DLD1 (cell line): ENCODE results near the gene CHCHD2.
"Not testable (repeated sequence)": the region's sequence is repeated elsewhere in the genome, so short reads cannot be mapped to it uniquely, and the experiment has no call there.

Experiments
- in situ Hi-C: cut with HindIII; loops from 2 replicates; pipeline ENCODE4 v1.10.0; 2017; ENCODE audit warnings: low sequenced_read_pairs

The CHCHD2 gene, protein sequence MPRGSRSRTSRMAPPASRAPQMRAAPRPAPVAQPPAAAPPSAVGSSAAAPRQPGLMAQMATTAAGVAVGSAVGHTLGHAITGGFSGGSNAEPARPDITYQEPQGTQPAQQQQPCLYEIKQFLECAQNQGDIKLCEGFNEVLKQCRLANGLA

GRCh38 chr7:56106108-56107073, at the start of gene CHCHD2:
CHCHD2 (minus strand) TSS chr7:56106476; CDS start chr7:56106413, 63 bp downstream.
- in situ Hi-C loops, result no loop called here

DNA sequence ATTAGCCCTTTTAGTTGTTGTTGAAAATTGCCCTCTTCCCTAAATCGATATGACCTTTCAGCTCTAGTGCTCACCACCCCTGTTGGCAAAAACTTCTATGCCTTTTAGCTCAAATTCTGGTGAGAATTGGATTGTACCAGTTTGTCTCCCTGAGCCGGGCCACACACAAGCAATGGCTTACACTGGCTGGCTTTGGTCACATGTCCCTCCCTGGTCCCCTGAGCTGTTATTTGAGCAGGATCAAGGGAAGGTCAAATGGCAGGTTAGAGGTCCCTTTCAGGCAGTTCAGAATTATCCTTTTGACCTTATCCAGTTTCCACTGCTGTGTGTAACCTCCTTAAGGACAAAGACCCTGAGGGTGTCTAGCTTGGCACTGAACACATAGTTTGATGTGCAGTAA, 24.8 kb upstream of the CHCHD2 start:
- in situ Hi-C loops, result not testable (repeated sequence)

- in situ Hi-C loops, result no loop called here
Measured at GRCh38 chr7:56127241-56127975, 21.1 kb upstream of the CHCHD2 start.

- in situ Hi-C loops, result no loop called here
Measured at GRCh38 chr7:56125831-56126230, 19.6 kb upstream of the CHCHD2 start.

GRCh38 chr7:56124981-56125380, 18.7 kb upstream of the CHCHD2 start:
- in situ Hi-C loops, result no loop called here

DNA sequence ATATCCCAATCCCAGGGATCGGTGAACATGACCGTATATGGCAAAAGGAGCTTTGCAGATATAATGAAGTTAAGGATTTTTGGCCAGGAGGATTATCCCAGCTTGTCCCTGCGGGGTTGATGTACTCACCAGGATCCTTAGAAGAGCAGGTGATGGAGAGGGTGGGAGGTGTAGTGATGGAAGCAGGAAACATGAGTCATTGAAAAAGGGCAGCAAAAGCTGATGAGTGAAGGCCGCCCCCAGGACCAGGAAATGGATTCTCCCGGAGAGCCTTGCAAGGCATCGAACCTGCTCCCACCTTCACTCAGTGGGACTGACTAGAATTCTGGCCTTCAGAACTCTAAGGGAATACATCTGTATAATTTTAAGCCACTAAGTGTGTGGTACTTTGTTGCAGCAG, 15.2 kb upstream of the CHCHD2 start:
- in situ Hi-C loops, result no loop called here

- in situ Hi-C loops, result no loop called here
Measured at GRCh38 chr7:56115852-56116538, 9.7 kb upstream of the CHCHD2 start, which contains the start of gene NUPR2. NUPR2 (minus strand) TSS chr7:56116417; CDS start chr7:56116314, 103 bp downstream.

DNA sequence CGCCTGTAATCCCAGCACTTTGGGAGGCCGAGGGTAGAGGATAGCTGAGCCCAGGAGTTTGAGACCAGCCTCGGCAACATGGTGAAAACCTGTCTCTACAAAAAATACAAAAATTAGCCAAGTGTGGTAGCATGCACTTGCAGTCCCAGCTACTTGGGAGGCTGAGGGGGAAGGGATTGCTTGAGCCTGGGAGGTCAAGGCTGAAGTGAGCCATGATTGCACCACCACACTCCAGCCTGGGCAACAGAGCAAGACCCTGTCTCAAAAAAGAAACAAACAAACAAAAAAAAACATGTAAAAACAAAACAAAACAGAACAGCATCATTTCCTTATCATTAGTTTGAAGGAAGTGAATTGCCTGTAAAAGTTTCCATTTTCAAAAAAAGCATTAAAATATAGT, 6.0 kb upstream of the CHCHD2 start:
- in situ Hi-C loops, result not testable (repeated sequence)

DNA sequence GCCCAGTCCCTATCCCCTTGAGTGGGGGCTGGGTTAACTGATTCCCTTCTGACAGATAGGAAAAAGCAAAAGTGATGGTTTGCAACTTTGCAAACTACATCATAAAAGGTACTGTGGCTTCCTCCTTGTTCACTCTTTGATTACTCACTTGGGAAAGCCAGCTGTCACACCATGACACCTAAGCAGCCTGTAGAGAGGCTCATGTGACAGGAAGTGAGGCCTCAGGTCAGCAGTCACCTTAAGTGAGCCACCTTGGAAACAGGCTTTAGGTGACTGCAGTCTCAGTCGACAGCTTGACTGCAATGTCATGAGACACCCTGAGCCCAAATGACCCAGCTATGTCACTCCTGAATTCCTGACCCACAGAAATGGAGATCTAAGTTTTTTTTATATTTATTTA, 4.3 kb upstream of the CHCHD2 start:
- in situ Hi-C loops, result no loop called here

DNA sequence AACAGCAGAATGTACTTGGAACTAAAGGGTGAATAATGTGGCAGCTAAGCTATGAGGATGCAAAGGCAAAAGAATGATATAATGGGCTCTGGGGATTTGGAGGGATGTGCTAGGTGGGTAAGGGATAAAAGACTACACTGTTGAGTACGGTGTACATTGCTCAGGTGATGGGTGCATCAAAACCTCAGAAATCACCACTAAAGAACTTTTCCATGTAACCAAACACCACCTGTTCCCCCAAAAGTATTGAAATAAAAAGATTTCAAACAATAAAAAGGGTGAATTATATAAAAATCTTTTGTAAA, 1.6 kb upstream of the CHCHD2 start:
- in situ Hi-C loops, result no loop called here

- in situ Hi-C loops, result no loop called here
Measured at GRCh38 chr7:56105508-56105907, 768 bp downstream of the CHCHD2 start.

DNA sequence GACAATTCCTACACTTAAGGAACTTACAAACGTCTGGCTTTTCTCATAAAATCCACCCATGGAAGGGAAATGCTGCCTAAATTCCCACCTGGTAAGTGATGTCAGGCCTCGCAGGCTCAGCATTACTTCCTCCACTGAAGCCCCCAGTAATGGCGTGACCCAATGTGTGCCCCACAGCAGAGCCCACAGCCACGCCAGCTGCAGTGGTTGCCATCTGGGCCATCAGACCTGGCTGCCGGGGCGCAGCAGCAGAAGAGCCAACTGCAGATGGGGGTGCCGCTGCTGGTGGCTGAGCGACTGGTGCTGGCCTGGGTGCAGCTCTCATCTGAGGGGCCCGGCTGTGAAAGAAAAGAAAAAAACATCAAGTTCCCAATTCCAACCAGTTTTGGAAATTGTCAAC, 2.1 kb downstream of the CHCHD2 start:
- in situ Hi-C loops, result not testable (repeated sequence)

- in situ Hi-C loops, result no loop called here
Measured at GRCh38 chr7:56099653-56100052, 6.6 kb downstream of the CHCHD2 start.

DNA sequence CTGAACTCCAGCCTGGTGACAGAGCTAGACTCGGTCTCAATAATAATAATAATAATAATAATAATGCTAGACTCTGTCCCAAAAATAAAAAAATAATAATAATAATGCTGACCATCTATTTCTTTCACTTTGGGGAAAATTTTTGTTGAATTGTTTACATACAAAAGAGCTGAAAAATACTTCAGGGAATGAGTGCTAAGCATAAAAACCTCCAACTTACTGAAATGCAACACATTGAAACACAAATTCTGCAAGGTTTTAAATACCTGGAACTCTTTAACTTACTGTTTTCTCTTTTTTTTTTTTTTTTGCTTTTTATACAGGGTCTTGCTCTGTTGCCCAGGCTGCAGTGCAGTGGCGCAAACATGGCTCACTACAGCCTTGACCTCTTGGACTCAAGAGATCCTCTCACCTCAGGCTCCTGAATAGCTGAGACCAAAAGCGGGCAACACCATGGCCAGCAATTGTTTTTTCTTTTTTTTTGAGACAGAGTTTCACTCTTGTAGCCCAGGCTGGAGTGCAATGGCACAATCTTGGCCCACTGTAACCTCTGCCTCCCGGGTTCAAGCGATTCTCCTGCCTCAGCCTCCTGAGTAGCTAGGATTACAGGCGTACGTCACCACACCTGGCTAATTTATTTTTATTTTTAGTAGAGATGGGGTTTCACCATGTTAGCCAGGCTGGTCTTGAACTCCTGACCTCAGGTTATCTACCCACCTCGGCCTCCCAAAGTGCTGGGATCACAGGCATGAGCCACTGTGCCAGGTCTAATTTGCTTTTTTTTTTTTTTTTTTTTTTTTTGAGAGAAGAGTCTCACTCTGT, 7.9 kb downstream of the CHCHD2 start:
- in situ Hi-C loops, result not testable (repeated sequence)

DNA sequence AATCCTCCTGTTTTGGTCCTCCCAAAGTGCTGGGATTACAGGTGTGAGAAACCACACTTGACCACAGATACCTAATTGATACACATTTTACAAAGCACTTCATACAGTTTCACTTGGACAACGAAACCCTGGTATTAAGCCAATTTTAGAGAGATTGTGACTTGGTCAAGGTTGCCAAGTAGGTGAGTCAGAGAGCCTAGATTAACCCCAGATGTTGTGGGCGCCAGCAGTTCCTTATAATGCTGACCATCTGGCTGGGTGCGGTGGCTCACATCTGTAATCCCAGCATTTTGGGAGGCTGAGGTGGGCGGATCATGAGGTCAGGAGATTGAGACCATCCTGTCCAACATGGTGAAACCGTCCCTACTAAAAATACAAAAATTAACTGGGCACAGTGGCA, 8.6 kb downstream of the CHCHD2 start:
- in situ Hi-C loops, result no loop called here

GRCh38 chr7:56092789-56093531, 13.3 kb downstream of the CHCHD2 start, which contains the start of gene PHKG1:
PHKG1 (minus strand) TSS chr7:56092952; CDS start chr7:56088941, 4,011 bp downstream.
- in situ Hi-C loops, result no loop called here

DNA sequence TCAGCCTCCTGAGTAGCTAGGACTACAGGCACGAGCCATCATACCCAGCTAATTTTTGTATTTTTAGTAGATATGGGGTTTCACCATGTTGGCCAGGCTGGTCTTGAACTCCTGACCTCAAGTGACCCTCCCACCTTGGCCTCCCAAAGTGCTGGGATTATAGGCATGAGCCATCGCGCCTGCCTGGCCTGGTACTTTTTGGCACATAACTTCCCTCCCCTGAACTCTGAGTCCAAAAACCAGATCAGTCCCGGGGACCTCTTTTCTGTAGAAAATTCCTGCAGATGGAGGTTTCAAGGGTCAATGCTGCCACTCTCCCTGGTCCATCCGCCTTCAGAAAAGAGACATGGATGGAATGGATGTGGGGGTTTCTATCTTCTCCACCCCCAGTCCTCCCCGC, 13.9 kb downstream of the CHCHD2 start:
- in situ Hi-C loops, result not testable (repeated sequence)

- in situ Hi-C loops, result no loop called here
Measured at GRCh38 chr7:56091591-56091990, 14.7 kb downstream of the CHCHD2 start.

DNA sequence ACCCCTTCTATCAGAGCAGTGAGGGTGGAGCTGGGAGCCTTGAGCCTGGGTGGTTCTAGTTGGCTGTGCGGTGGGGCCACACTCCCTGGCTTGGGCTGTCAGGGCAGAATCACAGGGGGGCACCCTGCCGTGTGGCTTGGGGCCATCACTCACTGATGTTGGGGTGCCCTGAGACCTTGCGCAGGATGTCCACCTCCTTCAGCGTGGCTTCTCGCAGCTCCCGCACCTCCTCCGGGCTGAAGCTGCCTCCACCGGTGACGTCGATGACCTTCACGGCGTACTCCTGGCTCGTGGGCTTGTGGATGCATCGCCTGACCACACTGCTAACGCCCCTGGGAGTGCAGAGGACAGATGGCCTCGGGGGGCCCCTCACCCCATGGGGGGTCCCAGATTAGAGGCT, 18.8 kb downstream of the CHCHD2 start:
- in situ Hi-C loops, result no loop called here
